H1 (cell line): ENCODE results near the gene ASTN2. TPM values are rescaled to one million over a fixed set of nuclear protein-coding genes. Genes with fewer than 3 reads are reported as not detected.

Source experiments
- CTCF ChIA-PET: fragments of 300-600 bp; sonication (Branson Sonifier 250); formaldehyde crosslinking; loops from one replicate; lab custom pipeline; 2021; ENCODE audit not compliant: partially characterized antibody; lab: Charles Lee
- POLR2A ChIA-PET: fragments of 300-600 bp; sonication (Branson Sonifier 250); formaldehyde crosslinking; loops from one replicate; lab custom pipeline; 2021; ENCODE audit warnings: inconsistent platforms; ENCODE audit not compliant: partially characterized antibody; lab: Charles Lee
- DNase-seq, 2 experiments: peaks; one replicate each; pipeline versions ENCODE4 v3.0.0 to v3.0.0-alpha.2; 2010 to 2022; ENCODE audit warnings: low spot score in 2 of 2, low read depth in 1 of 2, mixed read lengths in 1 of 2
- FAIRE-seq: peaks from 2 replicates; lab custom pipeline; 2011; peaks lifted over from hg19 to GRCh38; lab: Jason Lieb, UNC
- H2AFZ ChIP-seq: 2 replicates; pipeline ENCODE4 v1.8.1; 2012; ENCODE audit warnings: low read length, inconsistent platforms
- H2AK5ac ChIP-seq: 2 replicates; pipeline ENCODE4 v1.6.1; 2013; ENCODE audit warnings: low read depth, low read length
- H2BK120ac ChIP-seq: replicated peaks from 2 replicates; pipeline ENCODE3; 2013; ENCODE audit warnings: low read depth, low read length, inconsistent platforms
- H2BK12ac ChIP-seq: 2 replicates; pipeline ENCODE4 v1.6.1; 2013; ENCODE audit warnings: low read depth, low read length
- H2BK15ac ChIP-seq: 2 replicates; pipeline ENCODE4 v1.6.1; 2013; ENCODE audit warnings: low read length
- H2BK20ac ChIP-seq: 2 replicates; pipeline ENCODE4 v1.6.1; 2013; ENCODE audit warnings: low read length
- H2BK5ac ChIP-seq: 2 replicates; pipeline ENCODE4 v1.6.1; 2013; ENCODE audit warnings: low read depth, low read length
- H3K14ac ChIP-seq: 2 replicates; pipeline ENCODE4 v1.6.1; 2013; ENCODE audit warnings: inconsistent platforms; ENCODE audit not compliant: insufficient read length
- H3K18ac ChIP-seq: 2 replicates; pipeline ENCODE4 v1.6.1; 2013; ENCODE audit warnings: low read length; ENCODE audit errors: extremely low read depth
- H3K23ac ChIP-seq: 2 replicates; pipeline ENCODE4 v1.6.1; 2013; ENCODE audit warnings: inconsistent platforms; ENCODE audit not compliant: insufficient read length
- H3K23me2 ChIP-seq: 2 replicates; pipeline ENCODE4 v1.6.1; 2013; ENCODE audit warnings: low read depth, low read length
- H3K27ac ChIP-seq: 2 replicates; pipeline ENCODE4 v1.6.1; 2011; ENCODE audit warnings: low read depth, low read length, inconsistent platforms
- H3K27me3 ChIP-seq, 4 experiments: replicated peaks in 1 of 4; 1 replicate in 1 of 4; 2 replicates in 3 of 4; pipeline versions ENCODE4 v1.6.1 to v1.8.1; 2011 to 2013; ENCODE audit warnings: low read length in 3 of 4, mild to moderate bottlenecking in 3 of 4, inconsistent platforms in 2 of 4, mixed read lengths in 2 of 4, moderate library complexity in 1 of 4; ENCODE audit not compliant: control insufficient read depth in 3 of 4, insufficient read depth in 3 of 4; ENCODE audit errors: extremely low read depth in 1 of 4
- H3K36me3 ChIP-seq, 4 experiments: 2 replicates each; pipeline versions ENCODE4 v1.6.1 to v1.8.1; 2011 to 2013; ENCODE audit warnings: mild to moderate bottlenecking in 4 of 4, low read length in 3 of 4, moderate library complexity in 2 of 4, control low read depth in 1 of 4, inconsistent platforms in 1 of 4; ENCODE audit not compliant: insufficient read depth in 4 of 4, control insufficient read depth in 2 of 4
- H3K4ac ChIP-seq: replicated peaks from 2 replicates; pipeline ENCODE3; 2013; ENCODE audit warnings: low read length, low read depth, mixed read lengths, inconsistent platforms; ENCODE audit not compliant: insufficient read length
- H3K4me1 ChIP-seq, 4 experiments: replicated peaks in 1 of 4; 1 replicate in 1 of 4; 2 replicates in 3 of 4; pipeline versions ENCODE4 v1.6.1 to v1.8.1; 2011 to 2013; ENCODE audit warnings: low read length in 3 of 4, inconsistent platforms in 2 of 4, mixed read lengths in 1 of 4; ENCODE audit not compliant: insufficient read depth in 4 of 4, control insufficient read depth in 3 of 4
- H3K4me2 ChIP-seq, 2 experiments: 2 replicates each; pipeline versions ENCODE4 v1.6.1 to v1.8.1; 2011 to 2013; ENCODE audit warnings: low read depth in 2 of 2, low read length in 2 of 2, control low read depth in 1 of 2, inconsistent platforms in 1 of 2, mild to moderate bottlenecking in 1 of 2; ENCODE audit not compliant: insufficient read depth in 1 of 2
- H3K4me3 ChIP-seq, 4 experiments: fragments of 200-600, 300-600 bp in 1 of 4; sonication (generic), shearing (Covaris generic), sonication (Bioruptor Twin) in 1 of 4; 2 replicates each; pipeline versions ENCODE4 v1.5.1 to v1.8.1; 2011 to 2016; ENCODE audit warnings: low read length in 4 of 4, low read depth in 3 of 4, control low read depth in 2 of 4, inconsistent platforms in 2 of 4, mild to moderate bottlenecking in 2 of 4, mixed read lengths in 1 of 4, moderate library complexity in 1 of 4; ENCODE audit not compliant: insufficient read depth in 2 of 4; ENCODE audit errors: extremely low read depth in 1 of 4
- H3K56ac ChIP-seq: replicated peaks from 2 replicates; pipeline ENCODE3; 2013; ENCODE audit warnings: low read depth, mild to moderate bottlenecking, mixed read lengths, low read length, inconsistent platforms; ENCODE audit not compliant: insufficient read length
- H3K79me1 ChIP-seq: 2 replicates; pipeline ENCODE4 v1.6.1; 2013; ENCODE audit warnings: low read depth, low read length, control low read depth
- H3K79me2 ChIP-seq, 2 experiments: 2 replicates each; pipeline versions ENCODE4 v1.6.1 to v1.8.1; 2012 to 2013; ENCODE audit warnings: low read length in 2 of 2, mild to moderate bottlenecking in 2 of 2, inconsistent platforms in 1 of 2; ENCODE audit not compliant: insufficient read depth in 2 of 2, control insufficient read depth in 1 of 2
- H3K9ac ChIP-seq, 4 experiments: replicated peaks in 1 of 4; 1 replicate in 1 of 4; 2 replicates in 3 of 4; pipeline versions ENCODE4 v1.6.1 to v1.8.1; 2011 to 2013; ENCODE audit warnings: low read depth in 3 of 4, low read length in 3 of 4, control low read depth in 2 of 4, mild to moderate bottlenecking in 2 of 4, moderate library complexity in 2 of 4, inconsistent platforms in 1 of 4; ENCODE audit errors: extremely low read depth in 1 of 4
- H3K9me3 ChIP-seq, 2 experiments: 2 replicates each; pipeline versions ENCODE4 v1.6.1 to v1.8.1; 2012 to 2013; ENCODE audit warnings: mild to moderate bottlenecking in 2 of 2, moderate library complexity in 2 of 2, control low read depth in 1 of 2, inconsistent platforms in 1 of 2, low read depth in 1 of 2, low read length in 1 of 2, mixed read lengths in 1 of 2; ENCODE audit not compliant: insufficient read depth in 2 of 2
- H4K20me1 ChIP-seq, 2 experiments: replicated peaks in 1 of 2; 2 replicates each; pipeline versions ENCODE3 to v1.8.1; 2011 to 2013; ENCODE audit warnings: inconsistent platforms in 2 of 2, low read length in 2 of 2, mild to moderate bottlenecking in 1 of 2; ENCODE audit not compliant: insufficient read depth in 2 of 2, control insufficient read depth in 1 of 2
- H4K5ac ChIP-seq: 2 replicates; pipeline ENCODE4 v1.6.1; 2013; ENCODE audit warnings: low read length, low read depth, mixed read lengths, inconsistent platforms; ENCODE audit not compliant: insufficient read length
- H4K8ac ChIP-seq: 2 replicates; pipeline ENCODE4 v1.8.0; 2013; ENCODE audit warnings: mild to moderate bottlenecking, moderate library complexity, low read length, inconsistent platforms; ENCODE audit not compliant: insufficient read depth; ENCODE audit errors: extremely low read depth
- H4K91ac ChIP-seq: replicated peaks from 2 replicates; pipeline ENCODE3; 2013; ENCODE audit warnings: low read length, mixed read lengths, inconsistent platforms; ENCODE audit not compliant: insufficient read length
- BCL11A ChIP-seq, 2 experiments: IDR thresholded peaks; one replicate each; pipeline ENCODE4 v1.6.1; 2011; ENCODE audit warnings: low read depth in 2 of 2, low read length in 2 of 2, mild to moderate bottlenecking in 2 of 2
- EGR1 ChIP-seq: IDR thresholded peaks from 2 replicates; pipeline ENCODE4 v1.6.1; 2011; ENCODE audit warnings: low read depth, low read length, borderline replicate concordance
- GTF2F1 ChIP-seq: IDR thresholded peaks from 2 replicates; pipeline ENCODE4 v1.6.1; 2012; ENCODE audit warnings: low read depth, low read length, improper control_type of control experiment, borderline replicate concordance
- RBBP5 ChIP-seq: IDR thresholded peaks from 2 replicates; pipeline ENCODE4 v1.7.1; 2012; ENCODE audit warnings: low read depth, mild to moderate bottlenecking, inconsistent platforms, low read length, moderate library complexity, borderline replicate concordance
- RXRA ChIP-seq: IDR thresholded peaks from 2 replicates; pipeline ENCODE4 v1.6.1; 2011; ENCODE audit warnings: low read depth, mild to moderate bottlenecking, low read length, moderate library complexity; ENCODE audit not compliant: insufficient read depth
- SIN3A ChIP-seq, 2 experiments: IDR thresholded peaks in 1 of 2; conservative IDR thresholded peaks in 1 of 2; 2 replicates each; pipeline ENCODE4 v1.6.1; 2011 to 2012; ENCODE audit warnings: low read length in 2 of 2, improper control_type of control experiment in 1 of 2, low read depth in 1 of 2, mild to moderate bottlenecking in 1 of 2
- WGBS, 2 experiments: shearing (Covaris generic) in 1 of 2; methylation state at CpG; one replicate each; pipeline versions ENCODE4 v1.1.6 to v1.1.7; 2013 to 2015; ENCODE audit warnings: low lambda C conversion rate in 2 of 2, mixed read lengths in 2 of 2, inconsistent platforms in 1 of 2, low coverage in 1 of 2, missing lambda C conversion rate in 1 of 2; ENCODE audit not compliant: insufficient replicate concordance in 2 of 2, insufficient coverage in 1 of 2, insufficient read length in 1 of 2; ENCODE audit errors: extremely low coverage in 1 of 2, missing lambda C conversion rate in 1 of 2; 5-methylcytosine and 5-hydroxymethylcytosine counted together
- polyA plus RNA-seq, 7 experiments: library from polyadenylated mRNA; depleted of rRNA in 3 of 7; stranded (reverse) in 5 of 7; unstranded in 2 of 7; fragments of >200 nt in 5 of 7; fragments of 200-250 nt in 2 of 7; gene quantifications; 1 replicate in 5 of 7; 2 replicates in 1 of 7; 4 replicates in 1 of 7; pipeline versions ENCODE4 v1.2.1 to v1.2.3, GENCODE V29; 2011 to 2013; ENCODE audit warnings: missing spikeins in 2 of 7, mixed read lengths in 2 of 7
- total RNA-seq: library from RNA; stranded (reverse); fragmentation: NEBNext Ultra II Directional; extraction: Animal tissue kit (Norgen Biotek cat#: 25700); gene quantifications from 2 replicates; pipeline ENCODE4 v1.2.1, GENCODE V29; 2021

The ASTN2 gene
- total and polyA plus RNA-seq, 2 of the 8 experiments (the other 6 are each of a cell fraction or from before 2014, with no cell fraction given), result 8.2 to 13.7 TPM

DNA sequence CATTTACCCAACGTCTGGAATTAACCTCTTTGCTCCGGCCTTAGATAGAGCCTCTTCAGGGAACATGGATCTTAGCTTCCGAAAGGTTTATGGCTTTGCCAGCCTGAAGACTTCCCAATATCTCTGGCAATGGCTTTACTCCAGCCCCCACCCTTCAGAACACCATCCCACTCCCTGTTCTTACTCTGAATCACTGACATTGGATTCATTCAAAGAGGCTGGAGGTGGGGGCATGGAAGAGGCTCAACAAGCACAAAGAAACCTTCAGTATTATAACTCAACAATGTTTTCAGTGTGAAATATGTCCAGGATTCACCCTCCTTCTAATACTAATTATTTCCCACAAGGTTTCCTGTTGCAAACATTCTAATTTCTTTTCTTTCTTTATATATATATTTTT lies 91.5 kb downstream of the ASTN2 start:
- Histone ChIP-seq H3K14ac (no peak overlapping the region), H2AK5ac (no peak overlapping the region), H3K4me3 (no peak overlapping the region), H3K9me3 (no peaks in the 10 kb centered on the region), H3K79me2 (no peaks in the 10 kb centered on the region), H2AFZ (no peak overlapping the region), H3K4me2 (no peak overlapping the region), H4K5ac (no peak overlapping the region), H3K4me1 (no peaks in the 10 kb centered on the region), H3K27ac (no peak overlapping the region), H4K91ac (no peak overlapping the region), H2BK15ac (no peak overlapping the region), H2BK5ac (no peak overlapping the region), H3K4ac (no peak overlapping the region), H2BK12ac (no peak overlapping the region), H4K20me1 (no peaks in the 10 kb centered on the region), H3K9ac (no peak overlapping the region), H2BK20ac (no peak overlapping the region), H3K56ac (no peak overlapping the region), H3K23me2 (no peaks in the 10 kb centered on the region), H3K18ac (no peak overlapping the region), H4K8ac (no peak overlapping the region), H3K79me1 (no peaks in the 10 kb centered on the region), H3K36me3 (no peaks in the 10 kb centered on the region), H3K23ac (no peak overlapping the region), H2BK120ac (no peak overlapping the region), H3K27me3 (no peaks in the 10 kb centered on the region)
- WGBS, 2 experiments, result 44% methylated on average over 3 of the region's 3 CpGs; no CpG with 5 or more reads in 1 of the 2 experiments
- CTCF ChIA-PET, result no interaction called here
- no peak for DNase-seq
- POLR2A ChIA-PET, result no interaction called here
- FAIRE-seq, result no peak
- TF ChIP-seq BCL11A (IDR thresholded peaks at IDR 0.05; ENCODE audit: low read depth in 2 of 2, low read length in 2 of 2), result no peak
- no peak for TF ChIP-seq SIN3A (conservative IDR thresholded peaks at IDR 0.05 in 1 of 2, IDR thresholded peaks at IDR 0.05 in 1 of 2; ENCODE audit: low read depth in 1 of 2, low read length in 2 of 2)
- no peak for TF ChIP-seq RXRA
- TF ChIP-seq RBBP5, result no peak
- TF ChIP-seq GTF2F1, result no peak
- TF ChIP-seq EGR1, result no peak
